SU-DHL-6 (cell line): ENCODE results near the gene IVD.
A peak's percentile ranks its signal among the peaks of the same experiment; 100 is the strongest.

Source experiments
- H2AFZ ChIP-seq: fragments of 200-600 bp; sonication (generic); 2 replicates; pipeline ENCODE4 v1.6.1; 2014; ENCODE audit warnings: low read depth, mild to moderate bottlenecking, moderate library complexity, mixed read lengths, antibody characterized with exemption, low read length; ENCODE audit not compliant: severe bottlenecking
- H3F3A ChIP-seq: fragments of 200-600 bp; shearing (Covaris generic); 2 replicates; pipeline ENCODE4 v1.6.0; 2016; ENCODE audit warnings: antibody characterized with exemption, mild to moderate bottlenecking; ENCODE audit not compliant: insufficient read depth
- H3K27ac ChIP-seq: fragments of 200-600 bp; sonication (generic); 2 replicates; pipeline ENCODE4 v1.5.1; 2016; ENCODE audit warnings: low read depth, mild to moderate bottlenecking, low read length, moderate library complexity, mixed read lengths
- H3K27me3 ChIP-seq: fragments of 200-600 bp; sonication (generic), shearing (Covaris generic); 2 replicates; pipeline ENCODE4 v1.6.0; 2014; ENCODE audit warnings: mild to moderate bottlenecking, low read length
- H3K36me3 ChIP-seq: fragments of 200-600 bp; sonication (generic); 2 replicates; pipeline ENCODE4 v1.6.1; 2014; ENCODE audit warnings: mild to moderate bottlenecking, low read length, mixed read lengths
- H3K4me2 ChIP-seq: fragments of 300-600, 200-600 bp; shearing (Covaris generic), sonication (generic); 2 replicates; pipeline ENCODE4 v1.6.0; 2014; ENCODE audit warnings: low read length, low read depth, mild to moderate bottlenecking; ENCODE audit not compliant: poor library complexity, severe bottlenecking
- H3K4me3 ChIP-seq: fragments of 200-600 bp; sonication (generic); 2 replicates; pipeline ENCODE4 v1.5.1; 2014; ENCODE audit warnings: antibody characterized with exemption, low read length, mild to moderate bottlenecking, mixed read lengths; ENCODE audit not compliant: insufficient read depth, poor library complexity, severe bottlenecking
- H3K79me2 ChIP-seq: fragments of 200-600 bp; sonication (generic); 2 replicates; pipeline ENCODE4 v1.6.1; 2014; ENCODE audit warnings: mild to moderate bottlenecking, low read length, moderate library complexity; ENCODE audit not compliant: insufficient read depth
- H3K9ac ChIP-seq: fragments of 200-600 bp; sonication (generic); 2 replicates; pipeline ENCODE4 v1.7.0; 2014; ENCODE audit warnings: mild to moderate bottlenecking, low read length
- H3K9me2 ChIP-seq: fragments of 200-600 bp; sonication (generic); replicated peaks from 2 replicates; pipeline ENCODE4 v1.6.1; 2014; ENCODE audit warnings: low read length; ENCODE audit not compliant: insufficient read depth
- H3K9me3 ChIP-seq: fragments of 200-600 bp; sonication (generic); 2 replicates; pipeline ENCODE4 v1.6.1; 2014; ENCODE audit warnings: low read length, mixed read lengths; ENCODE audit not compliant: insufficient read depth
- H4K20me1 ChIP-seq: fragments of 200-600 bp; sonication (generic); 2 replicates; pipeline ENCODE4 v1.6.1; 2014; ENCODE audit warnings: low read depth, mild to moderate bottlenecking, antibody characterized with exemption, low read length, moderate library complexity, mixed read lengths
- CTCF ChIP-seq: fragments of 200-600 bp; sonication (generic); IDR thresholded peaks from one replicate; pipeline ENCODE4 v1.5.1; 2017; ENCODE audit warnings: antibody characterized with exemption, mild to moderate bottlenecking, low read length, moderate library complexity; ENCODE audit not compliant: insufficient read depth, poor library complexity, severe bottlenecking
- EZH2phosphoT487 ChIP-seq: fragments of 200-600 bp; sonication (generic), shearing (Covaris generic); conservative IDR thresholded peaks from 2 replicates; pipeline ENCODE4 v1.6.1; 2018; ENCODE audit warnings: mild to moderate bottlenecking, antibody characterized with exemption, low read length, moderate library complexity, mixed read lengths

Gene IVD

DNA sequence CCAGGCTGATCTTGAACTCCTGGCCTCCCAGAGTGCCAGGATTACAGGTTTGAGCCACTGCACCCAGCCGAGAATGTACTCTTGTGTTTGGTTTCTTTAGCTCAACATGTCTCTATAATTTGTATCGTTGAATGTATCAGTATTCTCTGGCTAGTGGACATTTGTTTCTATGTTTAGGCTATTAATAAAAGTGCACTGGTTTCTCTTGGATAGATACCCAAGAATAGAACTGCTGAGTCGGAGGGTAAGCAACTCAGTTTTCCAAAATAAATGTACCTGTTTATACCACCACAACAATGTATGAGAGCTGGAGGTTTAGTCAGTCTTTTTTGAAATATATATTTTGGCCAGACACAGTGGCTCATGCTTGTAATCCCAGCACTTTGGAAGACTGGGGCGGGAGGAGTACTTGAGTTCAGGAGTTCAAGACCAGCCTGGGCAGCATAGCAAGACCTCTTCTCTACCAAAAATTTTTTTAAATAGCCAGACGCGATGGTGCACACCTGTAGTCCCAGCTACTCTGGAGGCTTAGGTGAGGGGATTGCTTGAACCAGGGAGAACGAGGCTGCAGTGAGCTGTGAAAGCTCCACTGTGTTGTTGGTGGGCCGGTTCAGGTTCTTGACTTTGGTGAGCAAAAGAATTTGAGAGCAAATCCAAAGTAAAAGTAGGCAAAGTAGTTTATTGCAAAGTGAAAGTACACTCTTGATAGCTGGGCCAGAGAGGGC, 7.7 kb upstream of the IVD start:
- no peaks in the 10 kb centered on the region for H3K79me2 ChIP-seq
- no peak overlapping the region for H2AFZ ChIP-seq
- no peak overlapping the region for H3K27ac ChIP-seq
- TF ChIP-seq EZH2phosphoT487 = no peak
- TF ChIP-seq CTCF = no peak
- peaks cover 27% of the 10 kb centered on the region for H3F3A ChIP-seq
- H3K9me2 ChIP-seq = no peaks in the 10 kb centered on the region
- no peaks in the 10 kb centered on the region for H3K9me3 ChIP-seq
- H3K36me3 ChIP-seq = peaks cover 10% of the 10 kb centered on the region
- H3K9ac ChIP-seq = no peak overlapping the region
- no peak overlapping the region for H3K4me3 ChIP-seq
- peak overlapping the region; percentile 15 for H3K4me2 ChIP-seq
- no peaks in the 10 kb centered on the region for H3K27me3 ChIP-seq
- H4K20me1 ChIP-seq = no peaks in the 10 kb centered on the region

GRCh38 chr15:40398413-40398873, 7.2 kb upstream of the IVD start:
- no peaks in the 10 kb centered on the region for H3K9me2 ChIP-seq
- H3K4me3 ChIP-seq = no peak overlapping the region
- no peaks in the 10 kb centered on the region for H3K79me2 ChIP-seq
- H3K27me3 ChIP-seq = no peaks in the 10 kb centered on the region
- peaks cover 24% of the 10 kb centered on the region for H3F3A ChIP-seq
- H3K36me3 ChIP-seq = peaks cover 7% of the 10 kb centered on the region
- no peak overlapping the region for H3K9ac ChIP-seq
- no peak overlapping the region for H2AFZ ChIP-seq
- no peaks in the 10 kb centered on the region for H4K20me1 ChIP-seq
- TF ChIP-seq CTCF = no peak
- no peak for TF ChIP-seq EZH2phosphoT487
- no peak overlapping the region for H3K27ac ChIP-seq
- H3K9me3 ChIP-seq = no peaks in the 10 kb centered on the region
- H3K4me2 ChIP-seq = peak overlapping the region; percentile 15

DNA sequence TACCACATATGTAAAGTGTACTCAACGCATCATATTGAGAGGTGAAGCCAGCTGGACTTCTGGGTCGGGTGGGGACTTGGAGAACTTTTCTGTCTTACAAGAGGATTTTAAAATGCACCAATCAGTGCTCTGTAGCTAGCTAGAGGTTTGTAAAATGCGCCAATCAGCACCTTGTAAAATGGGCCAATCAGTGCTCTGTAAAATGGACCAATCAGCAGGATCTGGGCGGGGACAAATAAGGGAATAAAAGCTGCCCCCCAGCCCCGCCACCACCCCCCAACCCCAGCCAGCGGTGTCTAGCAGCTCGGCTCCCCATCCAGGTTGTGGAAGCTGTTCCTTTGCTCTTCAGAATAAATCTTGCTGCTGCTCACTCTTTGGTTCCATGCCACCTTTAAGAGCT, 6.2 kb upstream of the IVD start:
- H3K9me3 ChIP-seq = no peaks in the 10 kb centered on the region
- H3F3A ChIP-seq = peaks cover 16% of the 10 kb centered on the region
- no peak overlapping the region for H3K9ac ChIP-seq
- H4K20me1 ChIP-seq = no peaks in the 10 kb centered on the region
- H3K4me2 ChIP-seq = no peak overlapping the region
- no peaks in the 10 kb centered on the region for H3K27me3 ChIP-seq
- H3K27ac ChIP-seq = no peak overlapping the region
- TF ChIP-seq EZH2phosphoT487 (no peak), CTCF (no peak)
- no peaks in the 10 kb centered on the region for H3K79me2 ChIP-seq
- no peaks in the 10 kb centered on the region for H3K9me2 ChIP-seq
- no peak overlapping the region for H2AFZ ChIP-seq
- no peaks in the 10 kb centered on the region for H3K36me3 ChIP-seq
- no peak overlapping the region for H3K4me3 ChIP-seq
